ENCODE measurements around the gene EID3.
"Not testable (repeated sequence)": the region's sequence is repeated elsewhere in the genome, so short reads cannot be mapped to it uniquely, and the experiment has no call there.

The EID3 gene

DNA sequence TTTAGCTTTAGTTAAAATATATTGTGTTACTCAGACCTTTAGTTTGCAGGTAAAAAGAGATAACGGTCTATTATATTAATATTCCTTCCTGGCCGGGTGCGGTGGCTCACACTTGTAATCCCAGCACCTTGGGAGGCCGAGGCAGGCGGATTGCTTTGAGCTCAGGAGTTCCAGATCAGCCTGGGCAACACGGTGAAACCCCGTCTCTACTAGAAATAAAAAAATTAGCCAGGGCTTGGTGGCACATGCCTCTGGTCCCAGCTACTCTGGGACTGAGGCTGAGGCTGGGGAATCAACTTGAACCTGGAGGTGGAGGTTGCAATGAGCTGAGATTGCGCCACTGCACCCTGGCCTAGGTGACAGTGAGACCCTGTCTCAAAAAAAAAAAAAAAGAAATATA, 13.2 kb upstream of the EID3 start:
- no peak for DNase-seq

DNA sequence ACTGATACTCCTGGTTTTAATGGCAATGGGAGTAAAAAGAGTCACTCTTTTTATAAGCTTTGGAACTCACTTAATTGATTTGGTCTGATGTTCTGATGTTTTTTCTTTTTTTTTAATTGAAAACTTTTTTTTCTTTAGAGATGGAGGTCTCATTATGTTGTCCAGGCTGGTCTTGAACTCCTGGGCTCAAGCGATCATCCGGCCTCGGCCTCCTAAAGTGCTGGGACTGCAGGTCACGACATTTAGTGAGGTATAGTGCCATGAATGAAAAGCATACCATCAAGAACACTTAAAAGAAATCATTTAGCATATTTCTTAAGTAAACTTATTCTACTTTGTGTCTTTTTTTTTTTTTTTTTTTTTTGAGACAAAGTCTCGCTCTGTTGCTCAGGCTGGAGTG, 12.7 kb upstream of the EID3 start:
- DNase-seq, result no peak

DNA sequence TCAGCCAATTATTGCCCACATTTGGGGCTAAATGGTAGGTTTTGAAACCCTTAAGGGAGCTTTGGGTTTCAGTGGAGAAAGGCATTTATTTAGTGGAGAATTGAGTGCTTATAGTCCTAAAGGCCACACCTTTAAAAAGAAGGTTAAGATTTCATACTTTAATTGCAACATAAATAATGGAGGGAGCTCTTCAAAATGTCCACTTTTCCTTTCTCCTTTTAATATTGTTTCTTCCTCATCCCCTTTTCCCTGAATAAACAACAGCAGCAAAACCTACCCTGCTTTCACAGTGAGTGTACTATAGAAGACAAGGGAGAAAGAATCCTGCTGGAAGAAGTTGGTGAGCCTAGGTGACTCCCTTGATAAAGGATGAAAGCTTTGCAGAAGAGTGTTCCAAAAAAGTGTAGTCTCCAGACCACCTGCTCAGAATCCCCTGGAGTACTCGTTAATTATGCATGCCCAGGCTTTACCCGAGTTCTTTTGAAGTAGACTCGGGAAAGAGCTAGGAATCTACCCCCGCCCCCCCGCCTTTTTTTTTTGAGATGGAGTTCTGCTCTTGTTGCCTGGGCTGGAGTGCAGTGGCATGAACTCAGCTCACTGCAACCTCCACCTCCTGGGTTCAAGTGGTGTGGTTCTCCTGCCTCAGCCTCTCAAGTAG, 11.5 kb upstream of the EID3 start:
- no peak for DNase-seq

DNA sequence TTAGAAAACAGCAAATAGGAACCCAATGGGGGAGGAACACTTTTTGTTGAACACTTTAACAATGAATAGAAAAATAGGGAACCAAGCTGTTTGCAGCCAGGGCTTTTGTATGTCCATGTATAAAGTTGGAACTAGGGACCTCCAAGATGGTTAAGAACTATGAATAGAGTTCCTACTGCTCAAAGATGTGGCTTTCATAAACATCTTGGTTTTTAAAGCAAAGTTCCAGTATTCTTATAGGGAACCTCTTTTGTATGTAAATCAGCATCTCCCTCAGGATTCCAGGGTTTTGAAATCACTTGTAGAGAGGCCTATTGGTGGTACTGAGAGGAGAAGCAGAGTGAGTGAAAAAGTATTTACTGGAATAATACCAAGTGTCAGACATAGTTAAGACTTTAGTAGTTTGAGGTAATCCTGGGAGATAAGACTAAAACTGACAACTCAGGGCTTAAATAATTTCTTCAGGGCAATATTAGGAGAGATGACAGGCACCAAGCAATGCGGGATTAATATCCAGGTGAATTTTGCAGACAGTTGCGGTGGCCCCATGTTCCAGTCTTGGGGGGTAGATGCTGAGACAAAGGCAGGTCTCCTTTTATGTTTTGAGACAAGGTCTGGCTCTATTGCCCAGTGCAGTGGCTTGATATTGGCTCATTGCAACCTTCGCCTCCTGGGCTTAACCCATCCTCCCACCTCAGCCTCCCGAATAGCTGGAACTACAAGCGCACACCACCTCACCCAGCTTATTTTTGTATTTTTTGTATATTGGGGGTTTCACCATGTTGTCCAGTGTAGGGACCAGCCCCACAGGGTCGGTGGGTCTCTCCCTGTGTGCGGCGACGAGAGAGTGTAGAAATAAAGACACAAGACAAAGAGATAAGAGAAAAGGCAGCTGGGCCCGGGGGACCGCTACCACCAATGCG, 10.4 kb upstream of the EID3 start:
- DNase-seq, result no peak

DNA sequence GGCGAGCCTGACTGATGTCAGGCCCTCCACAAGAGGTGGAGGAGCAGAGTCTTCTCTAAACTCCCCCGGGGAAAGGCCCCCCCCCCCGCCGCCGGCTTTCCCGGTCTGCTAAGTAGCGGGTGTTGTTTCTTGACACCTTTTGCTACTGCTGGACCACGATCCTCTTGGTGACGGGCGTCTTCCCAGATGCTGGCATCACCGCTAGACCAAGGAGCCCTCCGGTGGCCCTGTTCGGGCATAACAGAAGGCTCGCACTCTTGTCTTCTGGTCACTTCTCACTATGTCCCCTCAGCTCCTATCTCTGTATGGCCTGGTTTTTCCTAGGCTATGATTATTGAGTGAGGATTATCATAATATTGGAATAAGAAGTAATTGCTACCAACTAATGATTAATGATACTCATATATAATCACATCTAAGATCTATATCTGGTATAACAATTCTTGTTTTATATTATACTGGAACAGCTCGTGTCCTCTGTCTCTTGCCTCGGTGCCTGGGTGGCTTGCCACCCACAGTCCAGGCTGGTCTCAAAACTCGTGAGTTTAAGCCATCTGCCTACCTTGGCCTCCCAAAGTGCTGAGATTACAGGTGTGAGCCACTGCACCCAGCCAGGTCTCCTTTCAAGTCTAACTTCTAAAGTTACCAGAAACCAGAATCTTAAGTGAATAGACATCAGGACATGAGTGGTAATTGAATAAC, 9.2 kb upstream of the EID3 start:
- DNase-seq, result not testable (repeated sequence)

DNA sequence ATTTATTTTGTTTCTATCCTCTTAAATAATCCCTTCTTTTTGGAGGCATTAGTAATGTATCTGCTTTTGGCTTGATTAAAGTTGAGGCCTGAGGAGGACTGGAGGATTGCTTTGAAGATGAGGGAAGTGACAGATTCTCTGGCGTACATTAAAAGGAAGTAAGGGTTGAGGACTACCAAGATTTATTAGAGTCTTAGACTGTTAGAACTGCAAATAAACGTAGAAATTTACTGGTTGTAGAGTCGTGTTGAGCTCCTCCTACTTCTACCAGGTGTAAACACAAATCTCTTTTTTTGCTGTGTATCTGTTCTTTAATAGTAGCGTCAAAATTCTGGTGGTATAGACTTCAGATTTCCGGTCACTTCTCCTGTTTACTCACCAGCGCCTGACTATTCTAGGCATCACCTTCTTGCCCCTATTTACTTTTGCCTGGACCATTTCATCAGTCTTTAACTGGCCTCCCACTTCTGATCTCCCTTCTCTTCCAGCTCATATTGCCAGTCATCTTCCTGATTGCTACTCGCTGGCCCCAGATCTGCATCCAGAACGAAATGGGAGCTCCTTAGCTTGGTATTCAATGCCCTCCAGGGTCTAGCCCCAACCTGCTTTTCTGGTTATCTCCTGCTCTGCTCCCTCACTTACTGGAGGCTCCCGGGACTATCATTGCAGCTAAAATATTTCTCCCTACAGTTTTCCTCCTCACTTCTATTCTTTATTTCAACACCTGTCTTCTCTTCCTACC, 8.4 kb upstream of the EID3 start:
- DNase-seq, result no peak

DNA sequence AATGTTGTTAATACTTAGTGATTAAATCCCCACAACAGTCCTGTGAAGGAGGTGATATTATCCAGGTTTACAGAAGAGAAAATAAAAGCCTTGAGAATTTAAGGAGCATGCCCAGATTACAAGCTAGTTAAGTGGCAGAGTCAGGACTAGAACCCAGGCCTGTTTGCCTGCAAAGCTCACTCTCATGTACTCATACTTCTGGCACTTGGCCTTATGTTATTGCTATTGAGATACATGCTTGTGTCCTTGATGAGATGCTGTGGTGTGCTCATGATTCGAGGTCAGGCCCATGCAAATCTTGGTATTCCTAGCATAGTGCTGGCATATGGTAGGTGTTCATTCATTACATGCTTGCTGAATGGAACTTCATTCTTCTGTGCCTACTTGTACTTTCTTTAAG, 7.6 kb upstream of the EID3 start:
- no peak for DNase-seq

DNA sequence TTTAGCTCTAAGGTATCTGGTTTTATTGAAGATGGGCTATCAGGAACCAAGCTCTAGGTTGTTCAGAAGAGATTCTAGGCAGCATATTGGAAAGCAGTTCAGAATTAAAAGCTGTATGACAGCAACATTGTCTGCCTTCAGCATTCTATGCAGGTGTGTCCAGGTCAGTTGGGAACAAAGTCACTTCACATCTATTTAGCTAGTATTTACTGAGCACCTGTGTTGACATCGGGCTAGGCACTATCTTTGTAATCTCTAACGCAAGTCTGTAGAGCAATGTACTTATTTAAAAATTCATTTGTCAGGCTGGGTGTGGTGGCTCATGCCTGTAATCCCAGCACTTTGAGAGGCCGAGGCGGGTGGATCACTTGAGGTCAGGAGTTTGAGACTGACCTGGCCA, 6.8 kb upstream of the EID3 start:
- no peak for DNase-seq

DNA sequence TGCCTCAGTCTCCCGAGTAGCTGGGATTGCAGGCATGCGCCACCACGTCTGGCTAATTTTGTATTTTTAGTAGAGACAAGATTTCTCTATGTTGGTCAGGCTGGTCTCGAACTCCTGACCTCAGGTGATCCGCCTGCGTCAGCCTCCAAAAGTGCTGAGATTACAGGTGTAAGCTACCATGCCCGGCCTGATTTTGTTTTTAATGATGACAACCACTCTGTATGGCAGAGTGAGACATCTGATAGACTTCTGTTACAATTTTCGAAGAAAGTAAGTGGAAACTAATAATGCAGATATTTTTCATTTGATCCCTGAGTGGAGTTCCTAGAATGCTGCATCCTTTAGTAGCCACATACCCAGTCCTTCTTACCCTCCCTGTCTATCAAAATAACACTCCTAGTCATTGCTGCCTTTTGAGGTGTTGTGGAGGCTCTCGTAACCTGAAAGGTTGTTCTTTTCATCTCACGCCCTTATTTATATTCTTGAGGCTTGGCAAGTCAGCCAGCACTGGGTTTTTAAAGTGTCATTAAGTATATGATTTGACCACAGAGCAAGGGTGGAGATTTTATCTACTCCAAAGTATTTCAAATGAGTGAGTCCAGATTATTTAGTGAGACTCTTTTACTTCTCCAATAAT, 5.9 kb upstream of the EID3 start:
- DNase-seq, result no peak

DNA sequence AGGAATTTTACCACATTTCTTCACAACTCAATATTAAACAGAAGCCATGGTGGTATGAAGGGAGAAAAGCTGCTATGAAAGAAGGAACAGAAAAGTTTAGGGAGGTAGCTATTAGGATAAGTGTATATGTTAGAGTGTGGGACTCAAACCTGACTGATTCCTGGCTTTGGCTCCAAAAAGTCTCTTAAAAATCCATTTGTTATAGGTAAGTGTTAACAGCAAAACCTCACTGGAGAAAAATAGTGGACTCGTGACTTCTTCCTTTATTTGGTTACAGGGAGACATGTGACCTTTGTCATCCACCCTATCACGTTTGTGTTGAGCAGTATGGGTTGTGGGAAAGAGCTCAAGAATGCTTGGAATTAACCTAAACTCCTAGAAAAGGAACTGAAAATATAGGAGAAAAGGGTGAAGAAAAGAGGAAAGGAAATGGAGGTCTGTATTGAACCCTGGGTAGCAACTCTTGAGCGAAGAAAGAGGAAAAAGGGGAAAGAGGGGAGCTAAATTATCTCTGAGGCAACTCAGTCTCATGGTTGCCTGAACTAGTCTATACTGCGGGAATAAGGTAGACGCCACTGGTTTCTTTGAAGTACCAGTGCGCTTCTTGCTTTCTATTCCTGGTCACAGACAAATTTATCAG, 3.6 kb upstream of the EID3 start:
- DNase-seq, result no peak

DNA sequence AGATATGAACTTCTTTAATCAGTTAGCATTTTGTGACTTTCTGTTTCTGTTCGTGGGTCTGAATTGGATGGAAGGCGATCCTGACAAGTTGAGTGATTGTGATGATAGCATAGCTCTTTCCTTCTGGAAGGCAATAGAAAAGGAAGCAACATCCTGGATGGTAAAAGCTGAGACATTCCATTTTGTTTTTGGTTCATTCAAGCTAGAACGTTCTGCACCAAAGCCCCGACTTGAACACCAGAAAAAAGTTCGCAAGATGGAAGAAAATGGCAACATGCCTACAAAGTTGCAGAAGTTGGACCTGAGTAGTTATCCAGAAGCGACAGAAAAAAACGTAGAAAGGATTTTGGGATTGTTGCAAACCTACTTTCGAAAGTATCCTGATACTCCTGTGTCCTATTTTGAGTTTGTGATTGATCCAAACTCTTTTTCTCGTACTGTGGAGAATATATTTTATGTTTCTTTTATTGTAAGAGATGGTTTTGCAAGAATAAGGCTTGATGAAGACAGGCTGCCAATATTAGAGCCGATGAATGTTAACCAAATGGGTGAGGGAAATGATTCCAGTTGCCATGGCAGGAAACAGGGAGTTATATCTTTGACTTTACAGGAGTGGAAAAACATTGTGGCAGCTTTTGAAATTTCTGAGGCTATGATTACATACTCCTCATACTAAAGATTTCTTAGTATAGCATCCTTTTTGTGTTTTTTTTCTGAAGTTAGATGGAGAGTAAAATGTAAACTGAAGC, 896 bp downstream of the EID3 start:
- no peak for DNase-seq

DNA sequence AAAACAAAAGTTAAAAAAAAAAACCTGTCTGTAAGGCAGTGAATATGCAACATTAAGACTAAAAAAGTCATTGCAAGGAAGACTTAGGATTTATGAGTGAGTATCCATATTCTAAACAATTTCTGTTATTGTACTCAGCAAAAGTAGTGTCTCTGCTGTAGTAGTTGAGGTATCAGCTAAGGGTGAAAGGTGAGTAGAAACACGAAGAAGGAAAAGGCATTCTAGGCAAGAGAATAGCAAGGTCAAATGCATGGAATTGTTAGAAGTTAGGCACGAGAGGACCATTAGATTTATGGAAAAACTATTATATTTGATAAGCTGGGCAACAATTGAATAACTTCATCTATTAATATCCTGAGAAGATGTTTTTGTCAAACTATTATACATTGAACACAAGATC, 1.8 kb downstream of the EID3 start:
- DNase-seq, result no peak

DNA sequence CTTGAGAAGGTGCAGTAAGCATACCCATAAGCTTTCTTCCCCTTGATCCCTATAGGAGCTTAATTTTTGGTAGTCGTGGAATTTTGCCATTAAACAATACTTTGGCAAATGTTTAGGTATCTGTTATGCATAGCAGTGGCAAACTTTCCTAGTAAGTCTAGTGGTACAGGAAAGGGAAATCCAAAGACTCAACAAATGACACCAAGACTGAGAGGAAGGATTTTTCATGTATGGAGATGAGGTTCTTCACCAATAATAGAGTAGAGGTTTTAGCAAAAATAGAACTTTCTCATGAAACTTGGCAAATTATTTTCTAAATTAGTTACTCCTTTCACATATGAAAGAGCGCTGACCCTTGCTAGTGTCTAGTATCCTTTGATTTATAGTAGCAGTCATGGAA, 2.8 kb downstream of the EID3 start:
- no peak for DNase-seq

DNA sequence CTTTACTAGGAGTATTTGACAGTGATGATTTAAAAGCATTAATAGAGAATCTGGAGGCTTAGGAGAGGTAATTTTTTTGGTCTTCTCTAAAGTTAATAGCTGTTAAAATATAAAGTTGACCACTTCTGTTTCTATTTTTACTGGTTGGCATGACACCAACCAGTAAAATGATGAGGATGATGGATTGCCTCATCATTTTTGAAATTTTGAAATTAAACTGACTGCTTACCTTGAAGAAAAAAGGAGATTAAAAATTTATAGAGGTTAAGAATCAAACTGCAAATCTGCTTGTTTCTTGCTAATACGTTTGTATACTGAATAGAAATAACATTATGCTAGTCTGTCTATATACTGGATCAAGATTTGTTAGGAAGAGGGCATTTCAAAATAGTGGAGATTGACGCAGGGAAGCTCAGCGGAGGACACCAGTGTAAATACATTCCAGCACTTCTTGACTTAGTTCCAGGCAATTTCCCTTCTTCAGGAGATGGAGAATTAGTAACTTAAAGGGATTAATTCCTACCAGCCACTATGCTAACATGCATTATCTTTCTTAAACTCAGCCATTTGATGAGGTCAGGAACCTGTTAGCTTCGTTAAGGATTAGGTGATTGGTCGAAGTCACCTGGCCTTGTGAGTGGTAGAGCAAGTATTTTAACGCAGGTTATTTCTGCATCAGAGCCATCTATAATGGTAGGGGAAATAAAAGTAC, 3.6 kb downstream of the EID3 start:
- DNase-seq, result no peak

DNA sequence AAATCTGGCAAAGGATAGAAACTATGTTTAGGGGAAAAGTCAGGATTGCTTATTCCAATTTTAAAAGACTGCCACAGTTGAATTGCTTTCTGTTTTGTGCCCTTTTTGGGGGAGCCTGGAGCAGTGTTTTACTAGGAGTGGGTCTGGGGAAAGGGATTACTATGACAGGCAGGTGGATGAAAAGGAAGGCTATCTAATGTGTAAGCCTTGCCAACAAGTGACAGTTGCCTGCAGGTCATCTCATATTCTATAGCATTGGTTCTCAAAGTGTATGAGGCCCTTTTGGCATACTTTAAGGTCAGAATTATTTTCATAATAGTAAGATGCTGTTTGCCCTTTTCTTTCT, 4.1 kb downstream of the EID3 start:
- DNase-seq, result no peak

DNA sequence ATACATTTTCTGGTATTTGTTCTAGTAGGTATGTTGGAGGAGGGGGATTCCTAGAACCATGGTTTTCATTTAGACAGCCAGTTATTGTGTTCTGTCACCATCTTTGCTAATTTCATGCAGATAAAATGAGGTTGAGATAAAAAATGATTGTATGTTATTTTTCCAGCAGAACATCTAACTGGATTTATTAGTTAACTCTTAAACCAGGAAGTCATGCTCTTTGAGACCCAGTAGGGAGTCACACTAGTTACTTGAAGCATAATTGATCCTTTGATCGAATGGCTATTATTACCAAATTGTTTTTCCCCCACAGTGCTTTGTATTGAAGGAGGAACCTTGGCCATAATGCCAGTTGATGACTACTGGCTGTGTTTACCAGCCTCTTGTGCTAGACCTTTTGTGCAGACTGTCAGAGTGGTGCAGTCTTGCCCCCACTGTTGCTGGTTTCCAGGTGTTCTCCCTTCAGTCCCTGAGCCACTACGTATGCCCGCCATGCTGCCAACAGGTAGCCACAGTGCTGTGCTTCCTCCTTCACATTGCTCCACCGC, 6.0 kb downstream of the EID3 start:
- no peak for DNase-seq

DNA sequence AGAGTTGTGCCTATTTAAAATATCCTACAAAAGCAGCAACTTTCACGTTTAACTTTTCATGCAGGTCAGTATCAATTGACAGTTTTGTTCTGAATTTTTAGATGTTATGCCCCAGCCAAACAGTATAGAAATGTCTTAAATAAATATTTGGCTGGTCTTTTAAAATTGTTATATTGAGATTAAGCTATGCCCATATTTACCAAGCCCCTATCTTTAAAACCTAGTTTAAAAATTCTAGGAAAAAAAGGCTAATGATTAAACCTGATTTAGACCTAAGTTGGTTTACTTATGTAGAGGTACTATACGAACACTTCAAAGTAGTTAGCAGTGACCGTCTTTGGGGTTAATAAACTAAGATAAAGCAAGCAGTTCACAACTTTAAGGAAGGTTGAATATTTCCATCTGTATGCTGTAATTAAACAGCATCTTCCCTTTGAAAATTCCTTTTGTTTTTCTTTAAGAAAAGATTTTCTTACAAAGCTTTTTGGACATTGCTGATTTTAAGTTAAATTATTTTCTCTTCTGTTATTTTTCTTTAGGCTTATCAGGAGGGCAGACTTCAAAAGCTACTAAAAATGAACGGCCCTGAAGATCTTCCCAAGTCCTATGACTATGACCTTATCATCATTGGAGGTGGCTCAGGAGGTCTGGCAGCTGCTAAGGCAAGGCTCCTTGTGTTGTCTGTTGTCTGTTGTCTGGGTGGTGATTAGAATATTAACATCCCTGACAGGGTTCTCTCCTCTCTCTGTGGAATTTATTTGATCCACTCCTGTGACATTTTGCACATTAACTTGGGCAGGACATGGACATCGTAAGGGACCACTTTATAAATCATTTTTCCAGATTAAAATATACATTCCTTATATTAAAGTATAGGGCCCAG, 7.5 kb downstream of the EID3 start:
- no peak for DNase-seq

DNA sequence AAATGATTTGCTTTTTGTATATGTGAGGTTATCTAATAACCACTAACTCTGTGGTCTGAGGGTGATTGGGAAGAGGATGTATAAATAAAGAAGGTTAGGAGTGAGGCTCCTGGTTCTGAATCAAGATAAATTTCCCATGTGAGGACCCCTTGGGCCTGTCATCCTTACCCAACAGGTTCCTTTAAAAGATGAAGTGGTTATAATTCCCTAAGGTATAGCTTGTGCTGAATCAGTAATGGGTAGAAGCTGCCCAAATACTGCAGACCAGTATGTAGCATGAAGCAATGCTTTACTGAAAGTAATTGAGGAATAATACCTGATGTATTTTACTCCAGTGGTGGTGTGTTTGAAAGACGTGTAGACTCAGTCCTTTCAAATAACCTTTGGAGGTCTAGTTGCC, 8.7 kb downstream of the EID3 start:
- no peak for DNase-seq

DNA sequence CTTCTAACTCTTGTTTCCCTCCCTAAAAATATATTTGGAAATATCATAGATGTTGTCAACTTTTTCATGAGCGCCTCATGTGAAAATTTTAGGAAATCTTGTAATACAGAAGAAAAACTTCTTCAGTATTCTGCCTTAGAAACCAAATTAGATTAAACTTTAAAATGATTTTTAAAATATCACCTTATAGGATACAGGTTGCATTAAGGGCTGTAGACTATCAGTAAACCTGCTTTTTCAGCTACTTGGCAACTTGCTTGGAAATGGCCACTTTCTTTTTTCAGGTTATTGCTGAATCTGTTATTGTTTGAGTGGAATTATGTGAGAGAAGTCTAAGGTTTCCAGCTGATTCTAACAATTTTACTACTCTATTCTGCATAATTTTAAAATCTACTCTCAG, 9.1 kb downstream of the EID3 start:
- DNase-seq, result no peak

All from T-helper 1 cell (primary cell).